ENCODE results near the gene P2RY2. TPM values are rescaled to one million over a fixed set of nuclear protein-coding genes. Genes with fewer than 3 reads are reported as not detected.

Gene P2RY2
- total and polyA plus RNA-seq, 2 experiments from 2014 or later, result 0.63 to 1.6 TPM

DNA sequence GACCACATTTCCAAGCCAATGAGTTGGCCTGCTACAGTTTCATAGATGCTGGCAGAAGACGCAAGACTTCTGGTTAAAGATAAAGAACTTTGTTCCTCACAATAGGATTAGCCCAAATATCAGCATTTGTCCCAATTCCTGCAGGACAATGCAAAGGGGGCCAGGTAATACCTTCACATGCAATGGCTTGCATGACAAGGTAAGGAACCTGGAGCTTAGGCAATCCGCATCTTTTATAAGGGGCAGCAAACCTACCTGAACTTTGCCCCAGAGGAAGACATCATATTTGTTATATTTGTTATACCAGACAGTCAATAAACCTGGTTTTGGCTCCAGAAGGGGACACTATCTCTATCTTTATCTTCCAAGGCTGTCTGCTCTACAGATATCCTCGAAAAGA lies 59.4 kb downstream of the P2RY2 start (continued):
- TF ChIP-seq, protein P1, sequence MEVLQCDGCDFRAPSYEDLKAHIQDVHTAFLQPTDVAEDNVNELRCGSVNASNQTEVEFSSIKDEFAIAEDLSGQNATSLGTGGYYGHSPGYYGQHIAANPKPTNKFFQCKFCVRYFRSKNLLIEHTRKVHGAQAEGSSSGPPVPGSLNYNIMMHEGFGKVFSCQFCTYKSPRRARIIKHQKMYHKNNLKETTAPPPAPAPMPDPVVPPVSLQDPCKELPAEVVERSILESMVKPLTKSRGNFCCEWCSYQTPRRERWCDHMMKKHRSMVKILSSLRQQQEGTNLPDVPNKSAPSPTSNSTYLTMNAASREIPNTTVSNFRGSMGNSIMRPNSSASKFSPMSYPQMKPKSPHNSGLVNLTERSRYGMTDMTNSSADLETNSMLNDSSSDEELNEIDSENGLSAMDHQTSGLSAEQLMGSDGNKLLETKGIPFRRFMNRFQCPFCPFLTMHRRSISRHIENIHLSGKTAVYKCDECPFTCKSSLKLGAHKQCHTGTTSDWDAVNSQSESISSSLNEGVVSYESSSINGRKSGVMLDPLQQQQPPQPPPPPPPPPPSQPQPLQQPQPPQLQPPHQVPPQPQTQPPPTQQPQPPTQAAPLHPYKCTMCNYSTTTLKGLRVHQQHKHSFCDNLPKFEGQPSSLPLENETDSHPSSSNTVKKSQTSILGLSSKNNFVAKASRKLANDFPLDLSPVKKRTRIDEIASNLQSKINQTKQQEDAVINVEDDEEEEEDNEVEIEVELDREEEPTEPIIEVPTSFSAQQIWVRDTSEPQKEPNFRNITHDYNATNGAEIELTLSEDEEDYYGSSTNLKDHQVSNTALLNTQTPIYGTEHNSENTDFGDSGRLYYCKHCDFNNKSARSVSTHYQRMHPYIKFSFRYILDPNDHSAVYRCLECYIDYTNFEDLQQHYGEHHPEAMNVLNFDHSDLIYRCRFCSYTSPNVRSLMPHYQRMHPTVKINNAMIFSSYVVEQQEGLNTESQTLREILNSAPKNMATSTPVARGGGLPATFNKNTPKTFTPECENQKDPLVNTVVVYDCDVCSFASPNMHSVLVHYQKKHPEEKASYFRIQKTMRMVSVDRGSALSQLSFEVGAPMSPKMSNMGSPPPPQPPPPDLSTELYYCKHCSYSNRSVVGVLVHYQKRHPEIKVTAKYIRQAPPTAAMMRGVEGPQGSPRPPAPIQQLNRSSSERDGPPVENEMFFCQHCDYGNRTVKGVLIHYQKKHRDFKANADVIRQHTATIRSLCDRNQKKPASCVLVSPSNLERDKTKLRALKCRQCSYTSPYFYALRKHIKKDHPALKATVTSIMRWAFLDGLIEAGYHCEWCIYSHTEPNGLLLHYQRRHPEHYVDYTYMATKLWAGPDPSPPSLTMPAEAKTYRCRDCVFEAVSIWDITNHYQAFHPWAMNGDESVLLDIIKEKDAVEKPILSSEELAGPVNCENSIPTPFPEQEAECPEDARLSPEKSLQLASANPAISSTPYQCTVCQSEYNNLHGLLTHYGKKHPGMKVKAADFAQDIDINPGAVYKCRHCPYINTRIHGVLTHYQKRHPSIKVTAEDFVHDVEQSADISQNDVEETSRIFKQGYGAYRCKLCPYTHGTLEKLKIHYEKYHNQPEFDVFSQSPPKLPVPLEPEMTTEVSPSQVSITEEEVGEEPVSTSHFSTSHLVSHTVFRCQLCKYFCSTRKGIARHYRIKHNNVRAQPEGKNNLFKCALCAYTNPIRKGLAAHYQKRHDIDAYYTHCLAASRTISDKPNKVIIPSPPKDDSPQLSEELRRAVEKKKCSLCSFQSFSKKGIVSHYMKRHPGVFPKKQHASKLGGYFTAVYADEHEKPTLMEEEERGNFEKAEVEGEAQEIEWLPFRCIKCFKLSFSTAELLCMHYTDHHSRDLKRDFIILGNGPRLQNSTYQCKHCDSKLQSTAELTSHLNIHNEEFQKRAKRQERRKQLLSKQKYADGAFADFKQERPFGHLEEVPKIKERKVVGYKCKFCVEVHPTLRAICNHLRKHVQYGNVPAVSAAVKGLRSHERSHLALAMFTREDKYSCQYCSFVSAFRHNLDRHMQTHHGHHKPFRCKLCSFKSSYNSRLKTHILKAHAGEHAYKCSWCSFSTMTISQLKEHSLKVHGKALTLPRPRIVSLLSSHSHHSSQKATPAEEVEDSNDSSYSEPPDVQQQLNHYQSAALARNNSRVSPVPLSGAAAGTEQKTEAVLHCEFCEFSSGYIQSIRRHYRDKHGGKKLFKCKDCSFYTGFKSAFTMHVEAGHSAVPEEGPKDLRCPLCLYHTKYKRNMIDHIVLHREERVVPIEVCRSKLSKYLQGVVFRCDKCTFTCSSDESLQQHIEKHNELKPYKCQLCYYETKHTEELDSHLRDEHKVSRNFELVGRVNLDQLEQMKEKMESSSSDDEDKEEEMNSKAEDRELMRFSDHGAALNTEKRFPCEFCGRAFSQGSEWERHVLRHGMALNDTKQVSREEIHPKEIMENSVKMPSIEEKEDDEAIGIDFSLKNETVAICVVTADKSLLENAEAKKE (CRISPR knock-in tag; IDR thresholded peaks at IDR 0.05), result no peak
- no peak for TF ChIP-seq EZH2 (IDR thresholded peaks at IDR 0.05; ENCODE audit: low read depth, unreplicated experiment)
- no peak for TF ChIP-seq ZNF114 (CRISPR knock-in tag; IDR thresholded peaks at IDR 0.05)
- no peak for TF ChIP-seq NANOG (IDR thresholded peaks at IDR 0.05; ENCODE audit: borderline replicate concordance)
- no peak for TF ChIP-seq CREB1 (CRISPR knock-in tag; IDR thresholded peaks at IDR 0.05; ENCODE audit: low read depth)
- no peak for TF ChIP-seq ZNF331 (CRISPR knock-in tag; IDR thresholded peaks at IDR 0.05; ENCODE audit: low read depth)

DNA sequence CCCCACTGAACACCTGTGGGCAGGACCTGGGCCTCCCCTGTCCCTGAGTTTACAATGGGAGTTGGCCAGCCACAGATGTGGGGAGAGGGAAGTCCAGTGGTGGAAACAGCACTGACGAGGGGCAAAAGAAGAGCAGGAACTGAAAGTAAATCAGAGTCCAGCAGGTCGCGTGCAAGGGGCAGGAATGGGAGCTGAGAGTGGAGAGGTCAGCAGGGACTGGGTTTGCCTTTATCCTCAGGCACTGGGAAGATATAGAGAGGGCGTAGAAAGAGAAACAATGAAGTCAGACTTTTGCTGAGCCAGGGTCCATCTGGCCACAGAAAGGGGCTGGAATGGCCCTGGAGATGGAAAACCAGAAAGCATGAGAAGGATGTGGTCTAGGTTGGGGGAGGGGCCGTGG lies 62.5 kb downstream of the P2RY2 start:
- Histone ChIP-seq H3K9me2 (ENCODE audit: insufficient read depth) (no peaks in the 10 kb centered on the region; the same call in 1 of the 2 replicates), H3K4me2 (no peak overlapping the region), H3K27ac (ENCODE audit: low read depth) (no peak overlapping the region), H4K20me1 (replicated peaks; ENCODE audit: insufficient read depth) (no peaks in the 10 kb centered on the region), H3K36me3 (ENCODE audit: insufficient read depth) (no peaks in the 10 kb centered on the region), H3K4me1 (ENCODE audit: insufficient read depth) (0 out of 2 replicates have a peak, but pooled peaks cover 4% of the 10 kb centered on the region), H3F3A (replicated peaks; ENCODE audit: low read depth) (no peaks in the 10 kb centered on the region), H3K27me3 (ENCODE audit: insufficient read depth) (no peaks in the 10 kb centered on the region), H2AFZ (no peak overlapping the region), H3K4me3 (no peak overlapping the region), H3K79me2 (replicated peaks; ENCODE audit: insufficient read depth) (no peaks in the 10 kb centered on the region)
- Mint-ChIP-seq H3K27ac (no peak overlapping the region), H3K4me1 (no peaks in the 10 kb centered on the region; the same call in 2 of the 3 replicates), H3K4me3 (no peak overlapping the region), H3K9me3 (no peaks in the 10 kb centered on the region; the same call in 2 of the 3 replicates), H3K27me3 (ENCODE audit: insufficient read depth, low read depth, poor library complexity) (peaks cover 3% of the 10 kb centered on the region), H3K36me3 (ENCODE audit: low read depth) (no peaks in the 10 kb centered on the region)
- ATAC-seq (no peak), DNase-seq (ENCODE audit: low spot score) (no peak)
- TF ChIP-seq POLR2AphosphoS5 (IDR thresholded peaks at IDR 0.05; ENCODE audit: low read depth) (no peak), CREB1 (CRISPR knock-in tag; IDR thresholded peaks at IDR 0.05; ENCODE audit: low read depth) (no peak), EZH2 (IDR thresholded peaks at IDR 0.05; ENCODE audit: low read depth, unreplicated experiment) (no peak), ZNF114 (CRISPR knock-in tag; IDR thresholded peaks at IDR 0.05) (no peak), ZNF331 (CRISPR knock-in tag; IDR thresholded peaks at IDR 0.05; ENCODE audit: low read depth) (no peak)
- TF ChIP-seq, protein P2, sequence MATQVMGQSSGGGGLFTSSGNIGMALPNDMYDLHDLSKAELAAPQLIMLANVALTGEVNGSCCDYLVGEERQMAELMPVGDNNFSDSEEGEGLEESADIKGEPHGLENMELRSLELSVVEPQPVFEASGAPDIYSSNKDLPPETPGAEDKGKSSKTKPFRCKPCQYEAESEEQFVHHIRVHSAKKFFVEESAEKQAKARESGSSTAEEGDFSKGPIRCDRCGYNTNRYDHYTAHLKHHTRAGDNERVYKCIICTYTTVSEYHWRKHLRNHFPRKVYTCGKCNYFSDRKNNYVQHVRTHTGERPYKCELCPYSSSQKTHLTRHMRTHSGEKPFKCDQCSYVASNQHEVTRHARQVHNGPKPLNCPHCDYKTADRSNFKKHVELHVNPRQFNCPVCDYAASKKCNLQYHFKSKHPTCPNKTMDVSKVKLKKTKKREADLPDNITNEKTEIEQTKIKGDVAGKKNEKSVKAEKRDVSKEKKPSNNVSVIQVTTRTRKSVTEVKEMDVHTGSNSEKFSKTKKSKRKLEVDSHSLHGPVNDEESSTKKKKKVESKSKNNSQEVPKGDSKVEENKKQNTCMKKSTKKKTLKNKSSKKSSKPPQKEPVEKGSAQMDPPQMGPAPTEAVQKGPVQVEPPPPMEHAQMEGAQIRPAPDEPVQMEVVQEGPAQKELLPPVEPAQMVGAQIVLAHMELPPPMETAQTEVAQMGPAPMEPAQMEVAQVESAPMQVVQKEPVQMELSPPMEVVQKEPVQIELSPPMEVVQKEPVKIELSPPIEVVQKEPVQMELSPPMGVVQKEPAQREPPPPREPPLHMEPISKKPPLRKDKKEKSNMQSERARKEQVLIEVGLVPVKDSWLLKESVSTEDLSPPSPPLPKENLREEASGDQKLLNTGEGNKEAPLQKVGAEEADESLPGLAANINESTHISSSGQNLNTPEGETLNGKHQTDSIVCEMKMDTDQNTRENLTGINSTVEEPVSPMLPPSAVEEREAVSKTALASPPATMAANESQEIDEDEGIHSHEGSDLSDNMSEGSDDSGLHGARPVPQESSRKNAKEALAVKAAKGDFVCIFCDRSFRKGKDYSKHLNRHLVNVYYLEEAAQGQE (IDR thresholded peaks at IDR 0.05; ENCODE audit: unreplicated experiment), result no peak

Measured in GM23338 (cell line).